Mesothelial cell of epicardium (in vitro differentiated cells): Measurements from ENCODE around the gene SH3BGRL2. TPM values are rescaled to one million over a fixed set of nuclear protein-coding genes. Genes with fewer than 3 reads are reported as not detected.

Experiments used
- DNase-seq, 2 experiments: peaks; one replicate each; pipeline ENCODE4 v3.0.0; 2021; ENCODE audit warnings: low spot score in 2 of 2; ENCODE audit not compliant: unreplicated experiment in 2 of 2
- H3K27ac Mint-ChIP-seq: 2 replicates; pipeline ENCODE4 v1.8.0; 2021; ENCODE audit warnings: mixed read lengths
- H3K27me3 Mint-ChIP-seq: 2 replicates; pipeline ENCODE4 v1.8.0; 2021; ENCODE audit warnings: low read depth, mixed read lengths
- H3K36me3 Mint-ChIP-seq: 2 replicates; pipeline ENCODE4 v1.8.0; 2021; ENCODE audit warnings: mixed read lengths
- H3K4me1 Mint-ChIP-seq: 2 replicates; pipeline ENCODE4 v1.8.0; 2021; ENCODE audit warnings: mixed read lengths
- H3K4me3 Mint-ChIP-seq: 2 replicates; pipeline ENCODE4 v1.8.0; 2021; ENCODE audit warnings: mild to moderate bottlenecking, moderate library complexity, mixed read lengths
- H3K9me3 Mint-ChIP-seq: 2 replicates; pipeline ENCODE4 v1.8.0; 2021; ENCODE audit warnings: mixed read lengths
- total RNA-seq: library from RNA; stranded (reverse); gene quantifications from 3 replicates; pipeline ENCODE4 v1.2.1, GENCODE V29; 2021
- TF ChIP-seq, protein P1 (sequence below): fragments of 200-600 bp; sonication (generic); IDR thresholded peaks from one replicate; pipeline ENCODE4 v1.5.0; 2021; ENCODE audit warnings: antibody characterized with exemption; ENCODE audit not compliant: unreplicated experiment

SH3BGRL2 gene
- total RNA-seq, 1 donor from 2014 or later = 26.1 TPM

DNA sequence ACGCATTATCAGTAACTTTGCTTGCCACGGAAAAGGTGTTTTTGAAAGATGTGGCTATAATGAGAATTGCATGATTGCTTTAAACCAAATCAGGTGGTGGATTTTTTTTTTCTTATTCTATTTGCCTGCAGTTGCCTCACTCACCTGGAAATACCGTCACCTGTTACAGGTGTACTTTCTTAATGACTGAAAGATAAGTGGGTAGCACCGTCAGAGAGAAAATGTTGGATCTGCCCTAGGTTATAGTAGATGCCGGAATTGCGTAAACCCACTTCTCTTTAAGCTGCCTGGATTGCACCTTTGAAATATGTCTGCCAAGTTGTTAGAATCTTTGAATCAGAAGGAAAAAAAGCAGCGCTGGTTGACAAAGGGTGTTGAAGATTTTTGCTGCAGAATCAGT, 68.5 kb downstream of the SH3BGRL2 start:
- Mint-ChIP-seq H3K27ac (no peak overlapping the region), H3K4me3 (no peak overlapping the region), H3K9me3 (no peaks in the 10 kb centered on the region), H3K27me3 (no peaks in the 10 kb centered on the region), H3K4me1 (no peaks in the 10 kb centered on the region), H3K36me3 (peaks cover 22% of the 10 kb centered on the region)
- DNase-seq = no peak
- TF ChIP-seq, protein P1, sequence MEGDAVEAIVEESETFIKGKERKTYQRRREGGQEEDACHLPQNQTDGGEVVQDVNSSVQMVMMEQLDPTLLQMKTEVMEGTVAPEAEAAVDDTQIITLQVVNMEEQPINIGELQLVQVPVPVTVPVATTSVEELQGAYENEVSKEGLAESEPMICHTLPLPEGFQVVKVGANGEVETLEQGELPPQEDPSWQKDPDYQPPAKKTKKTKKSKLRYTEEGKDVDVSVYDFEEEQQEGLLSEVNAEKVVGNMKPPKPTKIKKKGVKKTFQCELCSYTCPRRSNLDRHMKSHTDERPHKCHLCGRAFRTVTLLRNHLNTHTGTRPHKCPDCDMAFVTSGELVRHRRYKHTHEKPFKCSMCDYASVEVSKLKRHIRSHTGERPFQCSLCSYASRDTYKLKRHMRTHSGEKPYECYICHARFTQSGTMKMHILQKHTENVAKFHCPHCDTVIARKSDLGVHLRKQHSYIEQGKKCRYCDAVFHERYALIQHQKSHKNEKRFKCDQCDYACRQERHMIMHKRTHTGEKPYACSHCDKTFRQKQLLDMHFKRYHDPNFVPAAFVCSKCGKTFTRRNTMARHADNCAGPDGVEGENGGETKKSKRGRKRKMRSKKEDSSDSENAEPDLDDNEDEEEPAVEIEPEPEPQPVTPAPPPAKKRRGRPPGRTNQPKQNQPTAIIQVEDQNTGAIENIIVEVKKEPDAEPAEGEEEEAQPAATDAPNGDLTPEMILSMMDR = no peak

DNA sequence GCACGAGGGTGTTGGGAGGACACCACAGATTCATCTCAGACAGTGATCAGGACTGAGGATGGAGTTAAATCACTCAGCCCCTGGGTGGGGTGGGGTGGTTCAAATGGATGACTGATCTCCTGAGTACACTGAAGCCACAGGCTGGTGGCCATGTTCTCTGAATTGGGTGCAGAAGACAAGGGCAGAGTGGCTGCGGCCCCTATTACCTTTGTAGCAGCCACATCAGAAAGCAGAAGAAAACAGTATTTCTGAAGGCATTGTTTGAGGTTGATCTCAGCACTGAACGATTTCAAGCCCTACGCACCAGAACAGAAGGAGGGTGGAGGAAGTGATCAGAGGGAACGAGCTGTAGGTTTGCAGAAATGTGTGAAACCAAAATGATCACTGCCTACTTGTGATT, 71.6 kb downstream of the SH3BGRL2 start:
- TF ChIP-seq, protein P1 = no peak
- Mint-ChIP-seq H3K9me3 (peaks cover 5% of the 10 kb centered on the region), H3K4me3 (no peak overlapping the region), H3K4me1 (no peaks in the 10 kb centered on the region), H3K27ac (no peak overlapping the region), H3K27me3 (no peaks in the 10 kb centered on the region), H3K36me3 (peaks cover 21% of the 10 kb centered on the region)
- no peak for DNase-seq

DNA sequence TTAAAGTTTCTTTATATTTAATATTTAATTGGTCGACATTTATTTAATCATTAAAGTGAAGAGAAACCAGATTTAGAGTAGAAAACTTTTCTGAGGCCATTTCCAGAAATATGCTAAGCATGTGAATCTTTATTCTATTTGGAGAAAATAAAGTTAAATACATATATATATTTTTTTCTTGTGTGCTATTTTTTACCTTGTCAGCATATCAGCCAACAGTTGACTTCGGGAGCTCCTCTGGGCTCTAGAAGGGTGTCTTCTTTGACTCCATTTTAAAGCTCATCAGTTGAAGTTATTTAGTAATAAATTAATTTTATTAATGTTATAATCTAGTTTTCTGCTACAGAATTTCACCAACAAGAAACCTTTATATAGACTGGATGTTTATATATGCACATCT, 73.1 kb downstream of the SH3BGRL2 start:
- Mint-ChIP-seq H3K4me1 (peaks cover under 1% of the 10 kb centered on the region), H3K27me3 (no peaks in the 10 kb centered on the region), H3K4me3 (no peak overlapping the region)

DNA sequence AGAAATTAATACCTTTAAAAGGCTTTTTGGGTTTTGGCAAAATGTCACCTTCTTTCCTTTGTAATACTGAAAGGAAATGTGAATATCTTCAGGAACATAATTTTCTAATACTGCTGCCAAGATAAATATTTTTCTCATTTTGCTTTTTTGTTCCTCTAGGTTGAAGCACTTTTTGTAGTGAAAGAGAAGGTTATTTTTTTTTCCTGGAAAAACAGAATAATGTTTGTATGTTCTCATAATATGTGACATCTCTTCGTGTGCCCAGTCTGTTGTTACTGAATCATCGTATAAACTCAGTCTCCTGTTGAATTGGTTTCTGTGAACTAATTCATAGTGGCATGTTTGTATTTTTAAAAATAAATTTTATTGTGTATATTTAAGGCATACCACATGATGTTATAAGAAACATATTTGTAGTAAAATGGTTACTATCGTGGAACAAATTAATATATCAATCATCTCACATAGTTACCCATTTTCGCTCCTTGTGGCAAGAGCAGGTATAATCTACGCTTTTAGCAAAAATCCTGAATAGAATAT, 74.4 kb downstream of the SH3BGRL2 start:
- Mint-ChIP-seq H3K4me1 (peaks cover 13% of the 10 kb centered on the region), H3K27me3 (no peaks in the 10 kb centered on the region), H3K36me3 (peaks cover 19% of the 10 kb centered on the region), H3K27ac (no peak overlapping the region), H3K9me3 (peaks cover 5% of the 10 kb centered on the region), H3K4me3 (no peak overlapping the region)
- TF ChIP-seq, protein P1 = no peak
- DNase-seq = no peak

More for the DNA sequence above, 73.1 kb downstream of the SH3BGRL2 start:
- TF ChIP-seq, protein P1 = no peak
- no peak for DNase-seq
- Mint-ChIP-seq H3K27ac (no peak overlapping the region), H3K9me3 (peaks cover 5% of the 10 kb centered on the region), H3K36me3 (peaks cover 24% of the 10 kb centered on the region)

DNA sequence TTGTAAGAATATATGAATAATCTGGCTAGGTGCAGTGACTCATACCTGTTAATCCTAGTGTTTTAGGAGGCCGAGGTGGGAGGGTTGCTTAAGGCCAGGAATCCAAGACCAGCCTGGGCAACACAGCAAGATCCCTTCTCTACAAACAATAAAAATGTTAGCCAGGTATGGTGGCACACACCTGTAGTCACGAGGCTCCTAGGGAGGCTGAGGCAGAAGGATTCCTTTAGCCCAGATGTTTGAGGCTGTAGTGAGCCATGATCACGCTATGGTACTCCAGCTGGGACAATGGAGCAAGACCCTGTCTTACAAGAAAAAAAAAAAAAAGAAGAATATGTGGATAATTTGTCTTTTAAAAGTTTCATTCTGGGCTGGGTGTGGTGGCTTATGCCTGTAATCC, 75.4 kb downstream of the SH3BGRL2 start:
- TF ChIP-seq, protein P1 = no peak
- no peak overlapping the region for H3K27ac Mint-ChIP-seq
- no peak overlapping the region for H3K4me3 Mint-ChIP-seq
- peaks cover 5% of the 10 kb centered on the region for H3K9me3 Mint-ChIP-seq
- H3K36me3 Mint-ChIP-seq = peaks cover 19% of the 10 kb centered on the region
- no peak for DNase-seq
- no peaks in the 10 kb centered on the region for H3K27me3 Mint-ChIP-seq
- peaks cover 17% of the 10 kb centered on the region for H3K4me1 Mint-ChIP-seq

DNA sequence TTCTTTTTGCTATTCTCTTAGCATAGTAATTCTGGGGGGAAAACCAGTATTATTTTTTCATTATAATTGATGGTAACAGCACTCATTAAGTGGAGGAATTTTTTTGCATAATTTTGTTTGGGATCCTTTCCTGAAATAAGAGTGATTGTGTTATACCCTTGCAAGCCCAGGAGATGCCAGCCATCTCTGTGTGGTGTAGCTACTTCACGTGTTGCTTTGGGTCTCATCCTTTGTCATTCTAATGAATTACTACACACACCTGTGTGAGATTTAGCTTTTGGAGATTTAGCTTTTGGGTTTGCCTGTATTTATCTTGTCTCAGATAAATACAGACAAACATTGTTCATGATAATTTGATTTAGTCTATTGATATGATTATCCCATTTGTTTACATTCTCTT, 76.5 kb downstream of the SH3BGRL2 start:
- Mint-ChIP-seq H3K9me3 (peaks cover 5% of the 10 kb centered on the region), H3K4me1 (peaks cover 27% of the 10 kb centered on the region), H3K4me3 (no peak overlapping the region), H3K27ac (no peak overlapping the region), H3K27me3 (no peaks in the 10 kb centered on the region), H3K36me3 (peaks cover 16% of the 10 kb centered on the region)
- DNase-seq = no peak
- TF ChIP-seq, protein P1 = no peak
